Globus pallidus (tissue), 1 donor: ENCODE measurements around the gene PRKACG.
"Not testable (repeated sequence)": the region's sequence is repeated elsewhere in the genome, so short reads cannot be mapped to it uniquely, and the experiment has no call there.

Source experiments
- DNase-seq: peaks from one replicate; pipeline ENCODE4 v3.0.0-alpha.2; 2015; ENCODE audit warnings: low spot score

Gene PRKACG

DNA sequence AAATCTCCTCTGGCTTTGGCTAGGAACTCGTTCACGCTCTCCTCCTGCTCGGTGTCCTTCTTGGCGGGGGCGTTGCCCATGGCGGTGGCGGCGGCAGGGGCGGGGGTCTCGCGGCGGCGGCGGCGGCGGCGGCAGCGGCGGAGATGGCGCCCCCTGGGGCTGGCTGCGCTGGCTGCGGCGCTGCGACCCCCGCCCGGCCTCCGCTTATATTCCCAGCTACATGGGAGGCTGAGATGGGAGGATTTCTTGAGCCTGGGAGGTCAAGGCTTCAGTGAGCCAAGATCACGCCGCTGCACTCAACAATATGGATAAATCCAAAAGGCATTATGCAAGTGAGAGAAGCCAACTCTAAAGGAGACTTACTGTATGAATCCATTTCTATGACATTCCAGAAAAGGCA lies at the start of gene PRKACG:
Gene PRKACG, minus strand, starts transcription at position 101 of the 400 bp plus-strand sequence. Its CDS starts 21 bp downstream, at position 80.
- DNase-seq: no peak

- no peak for DNase-seq
These were observed 48.3 kb upstream of the PRKACG start for GRCh38 chr9:69062195-69062594.

DNA sequence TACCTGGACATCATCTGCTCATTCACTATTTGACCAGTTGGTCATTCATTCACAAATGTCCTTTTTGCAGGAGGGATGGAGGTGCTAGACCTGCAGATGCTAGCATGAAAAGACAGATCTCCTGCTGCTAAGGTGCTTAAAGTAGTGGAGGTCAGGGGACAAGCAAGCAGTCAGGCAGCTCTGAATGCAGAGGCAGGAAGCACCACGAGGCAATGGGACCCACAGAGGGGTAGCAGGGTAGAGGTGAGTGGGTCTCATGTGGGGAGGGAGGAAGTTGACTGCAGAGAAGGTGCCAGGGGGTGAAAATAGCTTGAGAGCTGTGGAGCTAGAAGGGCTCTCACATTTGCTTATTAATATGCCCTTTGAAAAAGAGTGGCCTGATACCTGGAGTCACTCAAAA lies 46.9 kb upstream of the PRKACG start:
- no peak for DNase-seq

DNA sequence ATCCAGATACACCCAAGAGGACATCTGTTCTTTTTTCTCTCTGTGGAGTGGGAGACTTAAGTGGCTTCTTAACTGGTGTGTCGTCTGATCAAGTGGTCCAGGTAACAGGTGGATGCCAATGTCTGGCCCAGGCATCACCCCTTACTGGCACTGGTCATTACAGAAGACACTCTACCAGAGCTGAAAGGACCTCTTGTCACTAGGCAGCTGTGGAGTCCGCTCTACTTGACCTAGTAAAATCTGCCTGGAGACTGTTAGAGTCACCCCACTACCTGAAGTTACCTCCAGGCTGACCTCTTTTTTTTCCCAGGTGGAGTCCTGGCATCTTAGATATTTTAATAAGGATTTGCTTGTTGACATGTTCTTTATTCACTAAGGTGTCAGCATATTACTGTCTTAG lies 44.2 kb upstream of the PRKACG start:
- no peak for DNase-seq

DNA sequence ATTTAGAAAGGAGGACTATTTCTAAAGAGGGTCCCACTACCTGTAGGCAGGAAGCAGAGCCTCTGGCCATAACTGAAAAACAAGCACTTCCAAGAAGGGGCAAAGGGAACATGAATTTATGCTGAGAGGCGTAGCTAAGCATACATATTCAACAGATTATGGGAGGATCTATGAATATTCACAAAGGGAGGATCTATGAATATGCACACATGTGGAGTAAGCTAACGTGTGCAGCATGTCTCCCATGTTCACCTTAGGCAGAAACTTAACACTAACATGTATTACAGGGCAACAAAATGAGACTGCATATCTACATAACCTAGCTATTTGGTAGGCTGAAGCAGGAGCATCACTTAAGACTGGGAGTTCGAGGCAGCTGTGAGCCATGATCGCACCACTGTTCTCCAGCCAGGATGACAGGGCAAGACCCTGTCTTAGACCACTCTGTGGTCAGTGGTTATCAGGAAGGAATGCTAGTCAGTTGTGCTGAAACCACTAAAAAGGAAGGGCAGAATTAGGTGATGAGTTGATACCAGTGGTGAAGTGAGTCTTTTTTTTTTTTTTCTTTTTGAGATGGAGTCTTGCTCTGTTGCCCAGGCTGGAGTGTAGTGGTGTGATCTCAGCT lies 42.4 kb upstream of the PRKACG start:
- DNase-seq: no peak

DNA sequence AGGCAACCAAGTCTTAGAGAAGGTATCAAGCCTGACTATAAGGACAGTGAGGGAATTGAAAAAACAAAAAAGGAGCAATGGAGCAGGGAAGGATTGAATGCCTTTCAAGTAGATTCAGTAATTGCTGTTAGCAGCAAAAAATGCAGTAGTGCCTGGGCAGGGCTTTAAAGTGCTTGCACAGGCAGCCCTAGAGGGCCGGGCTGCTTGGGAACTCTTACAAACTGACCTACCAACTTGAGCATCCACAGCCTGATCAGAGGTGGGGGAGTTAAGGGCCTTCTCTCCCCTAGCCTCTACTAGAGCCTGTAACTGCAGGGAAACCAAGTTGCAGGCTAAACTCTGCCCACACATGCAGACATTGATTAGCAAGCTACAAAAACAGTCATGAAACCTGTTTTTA lies 41.1 kb upstream of the PRKACG start:
- no peak for DNase-seq

- not testable (repeated sequence) for DNase-seq
These were observed 37.0 kb upstream of the PRKACG start for GRCh38 chr9:69050936-69051335.

DNA sequence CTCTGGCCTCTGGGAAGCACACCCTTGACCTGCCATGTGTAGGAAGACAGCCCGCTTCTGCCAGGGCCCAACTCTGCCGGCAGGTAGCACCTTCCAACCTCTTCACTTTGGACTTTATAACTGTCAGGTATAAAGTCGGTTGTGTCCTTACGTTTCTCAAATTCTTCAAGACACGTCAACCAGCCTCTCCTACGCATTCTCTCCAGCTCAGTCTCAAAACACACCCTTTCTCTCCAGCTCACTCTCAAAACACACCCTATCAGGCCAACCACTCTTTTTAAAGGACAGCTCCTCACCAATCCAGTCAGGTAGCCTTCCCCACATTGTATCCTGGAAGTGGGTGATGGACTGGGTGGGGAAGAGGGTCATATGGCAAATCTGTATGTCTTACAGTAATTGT lies 35.2 kb upstream of the PRKACG start:
- no peak for DNase-seq

GRCh38 chr9:69047371-69047770 lies 33.5 kb upstream of the PRKACG start:
- DNase-seq: no peak

GRCh38 chr9:69046723-69047122 lies 32.8 kb upstream of the PRKACG start:
- no peak for DNase-seq

DNA sequence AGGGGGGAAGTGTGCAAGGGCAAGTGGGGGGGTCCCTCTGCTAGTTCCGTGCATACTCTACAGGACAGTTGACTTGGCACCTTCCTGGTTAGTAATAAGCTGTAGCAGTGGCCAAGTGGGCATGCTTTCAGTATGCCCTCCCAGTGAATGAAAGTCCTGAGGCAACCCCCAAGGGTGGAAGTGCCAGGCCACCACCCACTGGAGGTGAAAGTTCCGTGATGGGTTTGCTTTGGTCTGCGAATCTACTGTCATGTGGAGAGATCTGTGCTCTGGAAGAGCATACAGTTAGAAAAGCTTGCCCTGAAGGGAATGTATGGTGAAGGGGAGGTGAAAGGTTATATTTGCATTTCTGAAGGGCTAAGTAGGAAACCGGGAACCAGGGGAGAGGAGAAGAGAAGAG lies 31.9 kb upstream of the PRKACG start:
- DNase-seq: no peak

DNA sequence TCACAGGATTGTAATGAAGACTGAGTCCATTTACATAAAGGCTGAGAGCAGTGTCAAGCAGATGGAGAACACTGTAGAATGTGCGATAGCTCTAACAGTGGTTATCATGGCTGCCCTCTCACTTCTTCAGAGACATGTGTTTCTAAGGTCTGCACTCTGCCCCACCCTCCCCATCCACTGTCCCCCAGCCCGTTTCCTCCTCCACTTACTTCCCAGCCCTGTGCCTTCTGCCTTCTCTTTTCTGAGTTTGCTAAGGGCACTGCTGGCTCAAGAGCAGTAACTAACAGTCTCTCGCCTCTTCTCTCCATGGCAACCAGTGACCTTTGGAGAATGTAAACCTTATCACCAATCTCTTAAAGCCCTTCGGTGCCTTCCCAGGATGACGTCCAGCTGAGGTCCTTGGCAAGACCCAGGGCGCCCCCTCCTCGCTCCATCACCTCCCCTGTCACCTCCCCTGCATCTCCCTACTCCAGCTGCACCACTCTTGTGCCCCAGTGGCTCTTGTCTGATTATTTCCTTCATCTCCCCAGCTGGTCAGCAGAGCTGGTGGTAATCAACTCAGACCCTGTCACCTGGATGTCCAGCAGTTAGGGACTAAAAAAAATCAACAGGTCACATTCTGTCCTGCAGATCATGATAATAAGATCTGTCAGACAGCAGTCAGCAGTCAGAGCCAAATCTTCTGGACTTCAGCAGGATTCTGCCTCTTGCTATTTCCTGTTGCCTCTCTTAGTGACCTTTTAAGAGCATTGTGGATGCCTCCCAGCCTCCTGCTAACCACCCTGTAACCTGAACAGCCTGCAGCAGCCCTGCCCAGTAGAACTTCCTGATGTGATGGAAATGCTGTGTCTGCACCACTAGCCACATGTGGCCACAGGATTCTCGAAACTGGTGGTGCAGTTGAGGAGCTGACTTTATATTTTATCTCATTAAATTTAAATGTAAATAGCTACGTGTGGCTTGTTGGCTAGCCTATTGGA lies 30.6 kb upstream of the PRKACG start:
- DNase-seq: no peak

GRCh38 chr9:69040646-69041045 lies 26.7 kb upstream of the PRKACG start:
- DNase-seq: no peak

GRCh38 chr9:69036799-69037198 lies 22.9 kb upstream of the PRKACG start:
- DNase-seq: no peak

DNA sequence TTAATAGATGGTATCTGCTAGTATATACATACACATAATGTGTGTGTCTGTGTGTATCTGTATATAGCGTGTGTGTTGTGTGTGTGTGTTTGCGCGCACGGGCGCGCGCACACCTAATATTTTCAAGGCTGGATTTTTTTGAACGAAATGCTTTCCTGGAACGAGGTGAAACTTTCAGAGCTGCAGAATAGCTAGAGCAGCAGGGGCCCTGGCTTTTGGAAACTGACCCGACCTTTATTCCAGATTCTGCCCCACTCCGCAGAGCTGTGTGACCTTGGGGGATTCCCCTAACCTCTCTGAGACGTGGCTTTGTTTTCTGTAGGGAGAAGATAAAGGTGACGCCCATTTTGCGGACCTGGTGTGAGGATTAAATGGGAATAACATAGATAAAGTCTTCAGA lies 22.4 kb upstream of the PRKACG start:
- DNase-seq: peak; percentile 11

DNA sequence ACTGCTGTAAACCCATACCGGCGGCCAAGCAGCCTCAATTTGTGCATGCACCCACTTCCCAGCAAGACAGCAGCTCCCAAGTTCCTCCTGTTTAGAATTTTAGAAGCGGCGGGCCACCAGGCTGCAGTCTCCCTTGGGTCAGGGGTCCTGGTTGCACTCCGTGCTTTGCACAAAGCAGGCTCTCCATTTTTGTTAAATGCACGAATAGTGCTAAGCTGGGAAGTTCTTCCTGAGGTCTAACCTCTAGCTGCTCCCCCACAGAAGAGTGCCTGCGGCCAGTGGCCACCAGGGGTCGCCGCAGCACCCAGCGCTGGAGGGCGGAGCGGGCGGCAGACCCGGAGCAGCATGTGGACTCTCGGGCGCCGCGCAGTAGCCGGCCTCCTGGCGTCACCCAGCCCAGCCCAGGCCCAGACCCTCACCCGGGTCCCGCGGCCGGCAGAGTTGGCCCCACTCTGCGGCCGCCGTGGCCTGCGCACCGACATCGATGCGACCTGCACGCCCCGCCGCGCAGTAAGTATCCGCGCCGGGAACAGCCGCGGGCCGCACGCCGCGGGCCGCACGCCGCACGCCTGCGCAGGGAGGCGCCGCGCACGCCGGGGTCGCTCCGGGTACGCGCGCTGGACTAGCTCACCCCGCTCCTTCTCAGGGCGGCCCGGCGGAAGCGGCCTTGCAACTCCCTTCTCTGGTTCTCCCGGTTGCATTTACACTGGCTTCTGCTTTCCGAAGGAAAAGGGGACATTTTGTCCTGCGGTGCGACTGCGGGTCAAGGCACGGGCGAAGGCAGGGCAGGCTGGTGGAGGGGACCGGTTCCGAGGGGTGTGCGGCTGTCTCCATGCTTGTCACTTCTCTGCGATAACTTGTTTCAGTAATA lies 21.8 kb upstream of the PRKACG start, which contains the start of gene FXN:
Gene FXN, plus strand, starts transcription at position 315 of the 871 bp plus-strand sequence. Its CDS starts 31 bp downstream, at position 346.
- DNase-seq: peak; percentile 76

- DNase-seq: no peak
These were observed 20.2 kb upstream of the PRKACG start for GRCh38 chr9:69034071-69034470.

DNA sequence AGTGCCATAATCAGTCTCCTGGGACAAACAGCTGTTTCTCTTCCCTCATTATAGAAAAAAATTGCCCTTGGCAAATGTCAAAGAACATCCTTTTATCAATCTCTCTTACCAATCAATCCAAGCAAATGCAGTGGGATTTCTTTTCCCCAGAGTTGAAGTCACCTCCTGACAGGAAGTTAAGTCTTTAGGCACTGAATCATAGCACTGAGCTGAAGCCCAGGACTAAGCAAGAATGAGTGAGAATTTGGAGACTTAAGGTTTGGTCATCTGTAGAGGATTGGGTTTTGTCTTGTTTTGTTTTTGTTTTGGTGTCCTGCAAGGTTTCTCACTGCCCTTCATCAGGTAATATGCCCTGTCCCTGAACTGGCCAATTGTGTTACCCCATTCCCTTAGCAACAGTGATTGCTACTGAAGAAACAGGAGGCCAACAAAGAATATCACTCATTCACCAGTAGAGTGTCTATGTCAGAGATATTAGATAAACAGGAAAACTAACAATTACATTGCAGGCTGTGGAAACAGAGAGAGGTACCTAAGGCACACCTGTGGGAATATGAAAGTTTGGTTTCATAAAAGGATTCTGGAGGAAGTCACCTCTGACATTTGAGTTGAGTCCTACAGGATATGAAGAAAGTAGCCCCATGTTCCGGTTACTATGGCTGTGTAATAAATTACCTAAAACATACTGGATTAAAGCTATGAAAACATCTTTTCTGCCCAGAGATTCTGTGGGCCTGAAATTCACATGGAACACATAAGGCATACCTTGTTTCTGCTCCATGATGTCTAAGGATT lies 17.1 kb upstream of the PRKACG start:
- DNase-seq: no peak

DNA sequence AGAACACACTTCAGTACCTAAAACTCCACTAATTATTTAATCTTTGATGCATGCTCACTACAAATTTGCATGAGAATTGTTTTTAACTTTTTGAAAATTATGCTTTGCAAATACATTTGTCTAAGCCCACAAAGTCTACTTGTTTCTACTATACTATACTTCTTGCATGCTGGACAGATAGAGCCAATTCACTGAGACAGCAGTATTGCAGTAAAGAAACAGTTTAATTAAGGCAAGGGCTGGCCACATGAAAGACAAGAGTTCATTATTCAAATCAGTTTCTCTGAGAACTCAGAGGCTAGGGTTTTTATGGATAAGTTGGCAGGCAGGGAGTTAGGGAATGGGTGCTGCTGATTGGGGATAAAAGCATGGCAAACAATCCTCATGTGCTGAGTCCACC lies 15.6 kb upstream of the PRKACG start:
- no peak for DNase-seq

DNA sequence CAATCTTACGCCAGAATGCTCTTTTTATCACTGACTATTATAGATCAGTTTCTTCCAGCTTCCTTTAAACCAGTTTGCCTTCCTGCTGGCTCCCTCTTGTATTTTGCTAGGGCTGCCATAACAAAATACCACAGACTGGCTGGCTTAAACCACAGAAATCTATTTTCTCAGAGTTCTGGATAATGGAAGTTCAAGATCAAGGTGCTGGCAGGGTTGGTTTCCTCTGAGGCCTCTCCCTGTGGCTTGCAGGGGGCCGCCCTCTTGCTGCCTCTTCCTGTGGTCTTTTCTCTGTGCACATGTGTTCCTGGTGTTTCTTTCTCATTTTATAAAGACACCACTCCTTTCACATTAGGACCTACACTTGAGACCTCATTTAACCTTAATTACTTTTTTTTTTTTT lies 14.8 kb upstream of the PRKACG start:
- no peak for DNase-seq

DNA sequence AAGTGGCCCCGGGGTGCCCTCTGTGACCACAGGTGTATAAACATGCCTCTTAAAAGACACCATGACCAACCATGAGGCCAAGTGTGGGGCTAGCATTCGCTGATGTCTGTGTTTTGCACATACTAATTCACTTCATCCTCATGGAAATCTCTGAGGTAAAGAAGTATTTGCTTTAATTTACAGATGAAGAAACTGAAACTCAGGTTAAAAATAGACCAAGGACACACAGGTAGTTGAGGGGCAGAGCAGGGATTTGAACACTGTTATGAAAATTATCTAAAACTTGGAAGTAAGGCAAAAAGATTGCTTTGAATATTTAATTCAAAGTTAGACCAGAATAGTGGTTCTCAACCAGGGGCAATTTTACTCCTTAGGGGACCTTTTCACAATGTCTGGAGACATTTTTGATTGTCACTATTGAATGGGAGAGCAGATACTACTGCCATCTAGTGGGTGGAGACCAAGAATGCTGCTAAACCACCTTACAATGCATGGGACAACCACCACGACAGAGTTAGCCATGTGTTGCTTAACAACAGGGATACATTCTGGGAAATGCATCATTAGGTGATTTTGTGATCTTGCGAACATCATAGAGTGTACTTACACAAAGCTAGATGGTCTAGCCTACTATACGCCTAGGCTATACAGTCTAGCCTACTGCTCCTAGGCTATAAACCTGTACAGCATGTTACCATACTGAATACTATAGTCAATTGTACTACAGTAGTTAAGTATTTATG lies 13.6 kb upstream of the PRKACG start:
- peak; percentile 40 for DNase-seq
